Activated naive CD4-positive, alpha-beta T cell treated with anti-CD3 and anti-CD28 coated beads, Interleukin-2, amount 50 U/mL, for 16 hours (primary cell): ENCODE data around the gene MEGF9.
A peak's percentile ranks its signal among the peaks of the same experiment; 100 is the strongest.
"Not testable (repeated sequence)": the region's sequence is repeated elsewhere in the genome, so short reads cannot be mapped to it uniquely, and the experiment has no call there.

Source experiments
- DNase-seq: peaks from one replicate; pipeline ENCODE4 v3.0.0-alpha.2; 2020

The MEGF9 gene

GRCh38 chr9:120714088-120714845 lies at the start of gene MEGF9:
Gene MEGF9, minus strand, starts transcription at chr9:120714470. Its CDS starts 112 bp downstream, at chr9:120714358.
- DNase-seq, result peak; percentile 97

- no peak for DNase-seq
Measured at GRCh38 chr9:120761006-120761405, 46.7 kb upstream of the MEGF9 start.

GRCh38 chr9:120759755-120760400 lies 45.6 kb upstream of the MEGF9 start:
- DNase-seq, result no peak

GRCh38 chr9:120758544-120758943 lies 44.3 kb upstream of the MEGF9 start:
- no peak for DNase-seq

GRCh38 chr9:120757026-120757913 lies 43.0 kb upstream of the MEGF9 start:
- no peak for DNase-seq

GRCh38 chr9:120756531-120756930 lies 42.3 kb upstream of the MEGF9 start:
- no peak for DNase-seq

GRCh38 chr9:120755810-120756434 lies 41.7 kb upstream of the MEGF9 start:
- peak; percentile 49 for DNase-seq

GRCh38 chr9:120755044-120755443 lies 40.8 kb upstream of the MEGF9 start:
- no peak for DNase-seq

GRCh38 chr9:120750421-120750820 lies 36.2 kb upstream of the MEGF9 start:
- DNase-seq, result no peak

- not testable (repeated sequence) for DNase-seq
Measured at GRCh38 chr9:120746366-120746765, 32.1 kb upstream of the MEGF9 start.

GRCh38 chr9:120745278-120745677 lies 31.0 kb upstream of the MEGF9 start:
- no peak for DNase-seq

GRCh38 chr9:120742951-120743416 lies 28.7 kb upstream of the MEGF9 start:
- no peak for DNase-seq

GRCh38 chr9:120741701-120742100 lies 27.4 kb upstream of the MEGF9 start:
- no peak for DNase-seq

GRCh38 chr9:120741191-120741590 lies 26.9 kb upstream of the MEGF9 start:
- no peak for DNase-seq

- DNase-seq, result no peak
Measured at GRCh38 chr9:120740132-120740531, 25.9 kb upstream of the MEGF9 start.

GRCh38 chr9:120737416-120738165 lies 23.3 kb upstream of the MEGF9 start:
- DNase-seq, result no peak

GRCh38 chr9:120736881-120737280 lies 22.6 kb upstream of the MEGF9 start:
- no peak for DNase-seq

- DNase-seq, result no peak
Measured at GRCh38 chr9:120735415-120736126, 21.3 kb upstream of the MEGF9 start.

GRCh38 chr9:120734607-120735410 lies 20.5 kb upstream of the MEGF9 start:
- DNase-seq, result no peak

- DNase-seq, result no peak
Measured at GRCh38 chr9:120733190-120733589, 18.9 kb upstream of the MEGF9 start.
